SU-DHL-6 (cell line): ENCODE results near the gene FRZB.

Experiments used
- EZH2phosphoT487 ChIP-seq: fragments of 200-600 bp; sonication (generic), shearing (Covaris generic); conservative IDR thresholded peaks from 2 replicates; pipeline ENCODE4 v1.6.1; 2018; ENCODE audit warnings: mild to moderate bottlenecking, antibody characterized with exemption, low read length, moderate library complexity, mixed read lengths
- TF ChIP-seq, protein P1 (sequence below): fragments of 200-600 bp; sonication (generic); IDR thresholded peaks from one replicate; pipeline ENCODE4 v1.5.1; 2017; ENCODE audit warnings: antibody characterized with exemption, mild to moderate bottlenecking, low read length, moderate library complexity; ENCODE audit not compliant: insufficient read depth, poor library complexity, severe bottlenecking

DNA sequence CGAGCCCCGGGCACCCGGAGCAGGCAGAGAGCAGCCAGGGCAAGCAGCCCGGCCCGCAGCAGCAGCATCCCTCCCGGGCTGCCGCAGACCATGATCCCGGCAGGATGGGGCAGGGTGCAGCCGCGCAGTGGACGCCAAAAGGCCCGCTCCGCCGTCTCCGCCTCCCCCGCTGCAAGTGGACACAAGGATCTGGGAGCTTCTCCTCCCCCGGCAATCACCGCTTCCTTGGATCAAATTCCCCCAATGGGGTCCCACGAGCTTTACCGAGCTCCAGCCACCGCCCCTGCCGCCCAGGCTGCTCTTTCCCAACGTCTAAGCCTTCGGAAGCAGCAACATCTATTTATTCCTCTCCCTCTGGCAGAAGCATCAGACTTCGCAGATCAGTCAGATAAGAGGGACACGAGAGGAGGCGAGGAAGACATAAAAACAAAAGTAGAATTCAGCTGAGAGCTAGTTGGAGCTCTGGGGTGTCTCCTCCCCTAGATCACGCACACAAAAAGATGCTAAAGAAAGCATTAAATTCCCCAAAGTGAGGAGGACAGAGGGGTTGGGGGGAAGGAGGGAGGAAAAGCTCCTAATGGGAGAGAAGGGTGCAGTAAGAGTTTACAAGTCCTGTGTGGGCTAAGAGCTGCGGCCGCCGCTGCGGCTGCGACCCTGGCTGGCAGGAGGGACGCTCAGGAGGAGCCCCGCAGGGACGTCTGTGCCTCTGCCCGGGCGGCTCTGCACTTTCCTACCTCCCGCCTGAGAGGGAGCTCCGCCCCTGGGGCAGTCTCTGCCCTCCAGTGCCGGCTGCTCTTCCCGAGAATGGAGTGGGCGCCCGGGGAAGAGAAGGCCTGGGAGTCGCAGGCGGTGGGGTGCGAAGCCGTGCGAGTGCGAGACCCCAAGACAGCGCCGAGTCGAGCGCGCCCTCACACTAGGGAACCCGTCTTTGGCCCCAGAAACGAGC is at the start of gene FRZB:
- TF ChIP-seq, protein P1, sequence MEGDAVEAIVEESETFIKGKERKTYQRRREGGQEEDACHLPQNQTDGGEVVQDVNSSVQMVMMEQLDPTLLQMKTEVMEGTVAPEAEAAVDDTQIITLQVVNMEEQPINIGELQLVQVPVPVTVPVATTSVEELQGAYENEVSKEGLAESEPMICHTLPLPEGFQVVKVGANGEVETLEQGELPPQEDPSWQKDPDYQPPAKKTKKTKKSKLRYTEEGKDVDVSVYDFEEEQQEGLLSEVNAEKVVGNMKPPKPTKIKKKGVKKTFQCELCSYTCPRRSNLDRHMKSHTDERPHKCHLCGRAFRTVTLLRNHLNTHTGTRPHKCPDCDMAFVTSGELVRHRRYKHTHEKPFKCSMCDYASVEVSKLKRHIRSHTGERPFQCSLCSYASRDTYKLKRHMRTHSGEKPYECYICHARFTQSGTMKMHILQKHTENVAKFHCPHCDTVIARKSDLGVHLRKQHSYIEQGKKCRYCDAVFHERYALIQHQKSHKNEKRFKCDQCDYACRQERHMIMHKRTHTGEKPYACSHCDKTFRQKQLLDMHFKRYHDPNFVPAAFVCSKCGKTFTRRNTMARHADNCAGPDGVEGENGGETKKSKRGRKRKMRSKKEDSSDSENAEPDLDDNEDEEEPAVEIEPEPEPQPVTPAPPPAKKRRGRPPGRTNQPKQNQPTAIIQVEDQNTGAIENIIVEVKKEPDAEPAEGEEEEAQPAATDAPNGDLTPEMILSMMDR, result no peak
- TF ChIP-seq EZH2phosphoT487, result no peak
